GM12878 (cell line): ENCODE measurements around the gene FKBP2. TPM values are rescaled to one million over a fixed set of nuclear protein-coding genes. Genes with fewer than 3 reads are reported as not detected.
A peak's percentile ranks its signal among the peaks of the same experiment; 100 is the strongest.

Experiments used
- ATAC-seq: fragments of 200-7000 bp; cut with Tn5 transposase; 3 replicates; pipeline ENCODE4 v1.9.1; 2020; ENCODE audit warnings: mild to moderate bottlenecking, moderate library complexity
- BruUV-seq: library from RNA; stranded (reverse); fragments of 400-500 nt; replicated peaks from 2 replicates; lab custom pipeline; 2021; lab: Mats Ljungman, UMichigan
- CTCF ChIA-PET: fragments of 300-600 bp; sonication (Branson Sonifier 250); formaldehyde crosslinking; extraction: SDS; loops from one replicate; lab custom pipeline; 2021; ENCODE audit warnings: inconsistent platforms; lab: Yijun Ruan, JAX
- POLR2A ChIA-PET: fragments of 350-600 bp; formaldehyde crosslinking; extraction: SDS; loops from one replicate; lab custom pipeline; 2021; ENCODE audit warnings: inconsistent platforms; lab: Charles Lee
- RAD21 ChIA-PET: fragments of 300-600 bp; sonication (Branson Sonifier 250); formaldehyde crosslinking; loops from one replicate; lab custom pipeline; 2023; ENCODE audit warnings: antibody characterized with exemption; ENCODE audit not compliant: unreplicated experiment; lab: Charles Lee
- SMC1A ChIA-PET: fragments of 300-600 bp; sonication (Branson Sonifier 250); formaldehyde crosslinking; loops from one replicate; lab custom pipeline; 2023; ENCODE audit not compliant: unreplicated experiment, uncharacterized antibody; lab: Charles Lee
- DNase-seq: peaks from one replicate; pipeline ENCODE4 v3.0.0-alpha.2; 2011; ENCODE audit warnings: low read depth, low spot score
- FAIRE-seq: peaks from 3 replicates; lab custom pipeline; 2011; peaks lifted over from hg19 to GRCh38; lab: Jason Lieb, UNC
- H2AFZ ChIP-seq: 2 replicates; pipeline ENCODE4 v1.6.0; 2011; ENCODE audit warnings: low read depth, low read length, control low read depth; ENCODE audit not compliant: control insufficient read depth
- H3K27ac ChIP-seq: 2 replicates; pipeline ENCODE4 v1.5.1; 2011; ENCODE audit warnings: control low read depth; ENCODE audit not compliant: control insufficient read depth, insufficient read depth
- H3K27me3 ChIP-seq, 2 experiments: replicated peaks in 1 of 2; 2 replicates each; pipeline versions ENCODE4 v1.6.0 to v1.6.1; 2011; ENCODE audit warnings: low read length in 1 of 2; ENCODE audit not compliant: control insufficient read depth in 2 of 2, insufficient read depth in 2 of 2
- H3K36me3 ChIP-seq, 2 experiments: 2 replicates each; pipeline ENCODE4 v1.5.1; 2011; ENCODE audit warnings: low read length in 1 of 2; ENCODE audit not compliant: control insufficient read depth in 2 of 2, insufficient read depth in 2 of 2
- H3K4me1 ChIP-seq: 2 replicates; pipeline ENCODE4 v1.6.1; 2011; ENCODE audit warnings: mild to moderate bottlenecking, low read length, moderate library complexity, mixed read lengths; ENCODE audit not compliant: control insufficient read depth, insufficient read depth
- H3K4me2 ChIP-seq: 2 replicates; pipeline ENCODE4 v1.6.0; 2011; ENCODE audit warnings: control low read depth; ENCODE audit not compliant: control insufficient read depth, insufficient read depth
- H3K4me3 ChIP-seq: fragments of 200-600 bp; sonication (generic); 2 replicates; pipeline ENCODE4 v1.5.1; 2016
- H3K79me2 ChIP-seq: 2 replicates; pipeline ENCODE4 v1.6.0; 2011; ENCODE audit warnings: low read length; ENCODE audit not compliant: control insufficient read depth, insufficient read depth
- H3K9ac ChIP-seq: 2 replicates; pipeline ENCODE4 v1.8.0; 2011; ENCODE audit warnings: low read length, control low read depth, mixed read lengths; ENCODE audit not compliant: control insufficient read depth, insufficient read depth
- H3K9me3 ChIP-seq: replicated peaks from 3 replicates; pipeline ENCODE4 v1.5.1; 2011; ENCODE audit warnings: mild to moderate bottlenecking, low read length; ENCODE audit not compliant: control insufficient read depth, insufficient read depth
- H4K20me1 ChIP-seq: 2 replicates; pipeline ENCODE4 v1.6.0; 2011; ENCODE audit not compliant: control insufficient read depth, insufficient read depth
- WGBS: methylation state at CpG from one replicate; pipeline ENCODE4 v1.1.6; 2016; ENCODE audit warnings: low lambda C conversion rate; ENCODE audit not compliant: insufficient replicate concordance, insufficient coverage; ENCODE audit errors: missing lambda C conversion rate; 5-methylcytosine and 5-hydroxymethylcytosine counted together
- in situ Hi-C: fragments of 300-500 bp; cut with MboI; formaldehyde crosslinking; loops from 9 replicates; pipeline ENCODE4 v1.14.3; 2018; ENCODE audit warnings: mixed read lengths
- intact Hi-C: fragments of 100-400 bp; cut with micrococcal nuclease; formaldehyde crosslinking; loops from one replicate; pipeline ENCODE4 v1.14.2; 2022; ENCODE audit not compliant: unreplicated experiment
- polyA plus RNA-seq, 11 experiments: library from polyadenylated mRNA; depleted of rRNA in 4 of 11; unstranded in 6 of 11; stranded (reverse) in 5 of 11; fragments of >200 nt; fragmentation: Nextera tagmentation in 4 of 11; fragmentation: Illumina TruSeq in 1 of 11; extraction: Ambion mirVana in 4 of 11; extraction: Trizol in 1 of 11; gene quantifications; 1 replicate in 1 of 11; 2 replicates in 10 of 11; pipeline versions ENCODE4 v1.2.1 to v1.2.3, GENCODE V29; 2011 to 2016; ENCODE audit warnings: inconsistent platforms in 2 of 11, missing spikeins in 2 of 11, low read depth in 1 of 11
- total RNA-seq, 4 experiments: library from RNA; depleted of rRNA in 3 of 4; stranded (reverse); fragments of >200 nt in 3 of 4; fragmentation: Illumina TruSeq in 1 of 4; extraction: Trizol in 1 of 4; gene quantifications; 2 replicates each; pipeline versions ENCODE4 v1.2.1 to v1.2.3, GENCODE V29; 2013 to 2021
- TF ChIP-seq, protein P1 (sequence below): fragments of 150-350 bp; IDR thresholded peaks from 2 replicates; pipeline ENCODE4 v1.6.1; 2014; ENCODE audit warnings: mild to moderate bottlenecking, low read depth, low read length
- TF ChIP-seq, protein P2 (sequence below): IDR thresholded peaks from 2 replicates; pipeline ENCODE4 v1.6.1; 2011; ENCODE audit warnings: mild to moderate bottlenecking, low read depth, low read length, moderate library complexity; ENCODE audit not compliant: insufficient replicate concordance

The FKBP2 gene
- total and polyA plus RNA-seq, 10 of the 15 experiments (the other 5 are each of a cell fraction or from before 2014, with no cell fraction given), result 1.8 to 99.7 (median 39.5) TPM

DNA sequence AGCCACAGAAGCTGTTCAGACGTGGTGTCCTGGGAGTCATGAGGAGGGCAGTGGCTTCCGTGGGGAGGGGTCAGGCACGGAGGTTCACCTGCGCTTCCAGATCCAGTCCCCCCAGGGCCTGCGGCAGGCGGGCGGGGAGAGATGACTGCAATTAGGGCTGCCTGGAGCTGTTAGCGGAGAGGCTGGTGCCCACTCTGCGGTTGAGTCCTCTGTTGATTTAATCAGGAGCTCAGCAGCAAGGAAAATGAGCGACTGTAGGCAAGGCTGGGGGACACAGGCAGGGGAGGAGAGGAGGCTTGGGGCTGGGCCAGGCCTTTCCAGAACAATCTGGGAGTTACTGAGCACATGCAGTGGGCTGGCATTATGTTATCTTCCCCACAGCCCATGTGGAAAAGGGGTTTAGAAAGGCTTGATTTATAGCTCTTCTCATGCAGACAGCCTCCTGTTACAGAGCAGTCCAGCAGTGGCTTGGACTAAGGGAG lies 23.5 kb downstream of the FKBP2 start:
- Histone ChIP-seq H3K4me2 (no peak overlapping the region), H3K27me3 (no peaks in the 10 kb centered on the region), H3K4me1 (peaks cover 18% of the 10 kb centered on the region), H3K9ac (no peak overlapping the region), H2AFZ (no peak overlapping the region), H4K20me1 (no peaks in the 10 kb centered on the region), H3K27ac (no peak overlapping the region), H3K79me2 (peaks cover 9% of the 10 kb centered on the region), H3K9me3 (no peaks in the 10 kb centered on the region), H3K4me3 (no peak overlapping the region), H3K36me3 (no peaks in the 10 kb centered on the region; a peak in 2 of 4 replicates)
- intact Hi-C loops (no loop called here), in situ Hi-C loops (no loop called here)
- ChIA-PET RAD21 (no interaction called here), CTCF (interaction anchor here (1.3 to 1.7 kb wide), 3 partner anchors 12 to 95 kb away, joined by 3 to 4 read pairs (median 4); no protein-coding TSS in a partner anchor), SMC1A (no interaction called here), POLR2A (interaction anchor here (0.6 to 1.1 kb wide), 2 partner anchors 15 to 20 kb away, joined by 3 read pairs; no protein-coding TSS in a partner anchor)
- FAIRE-seq (no peak), DNase-seq (no peak), ATAC-seq (no peak)
- WGBS, result 94% methylated on average over 10 of the region's 10 CpGs
- TF ChIP-seq, protein P1, sequence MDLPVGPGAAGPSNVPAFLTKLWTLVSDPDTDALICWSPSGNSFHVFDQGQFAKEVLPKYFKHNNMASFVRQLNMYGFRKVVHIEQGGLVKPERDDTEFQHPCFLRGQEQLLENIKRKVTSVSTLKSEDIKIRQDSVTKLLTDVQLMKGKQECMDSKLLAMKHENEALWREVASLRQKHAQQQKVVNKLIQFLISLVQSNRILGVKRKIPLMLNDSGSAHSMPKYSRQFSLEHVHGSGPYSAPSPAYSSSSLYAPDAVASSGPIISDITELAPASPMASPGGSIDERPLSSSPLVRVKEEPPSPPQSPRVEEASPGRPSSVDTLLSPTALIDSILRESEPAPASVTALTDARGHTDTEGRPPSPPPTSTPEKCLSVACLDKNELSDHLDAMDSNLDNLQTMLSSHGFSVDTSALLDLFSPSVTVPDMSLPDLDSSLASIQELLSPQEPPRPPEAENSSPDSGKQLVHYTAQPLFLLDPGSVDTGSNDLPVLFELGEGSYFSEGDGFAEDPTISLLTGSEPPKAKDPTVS, result peak; percentile 44; the same call in 1 of the 2 replicates
- TF ChIP-seq, protein P2, sequence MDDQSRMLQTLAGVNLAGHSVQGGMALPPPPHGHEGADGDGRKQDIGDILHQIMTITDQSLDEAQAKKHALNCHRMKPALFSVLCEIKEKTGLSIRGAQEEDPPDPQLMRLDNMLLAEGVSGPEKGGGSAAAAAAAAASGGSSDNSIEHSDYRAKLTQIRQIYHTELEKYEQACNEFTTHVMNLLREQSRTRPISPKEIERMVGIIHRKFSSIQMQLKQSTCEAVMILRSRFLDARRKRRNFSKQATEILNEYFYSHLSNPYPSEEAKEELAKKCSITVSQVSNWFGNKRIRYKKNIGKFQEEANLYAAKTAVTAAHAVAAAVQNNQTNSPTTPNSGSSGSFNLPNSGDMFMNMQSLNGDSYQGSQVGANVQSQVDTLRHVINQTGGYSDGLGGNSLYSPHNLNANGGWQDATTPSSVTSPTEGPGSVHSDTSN, result no peak
- BruUV-seq, result no TSS peak
